ENCODE data around the gene PIK3R5.

PIK3R5 gene

GRCh38 chr17:8952191-8952590 is 13.3 kb downstream of the PIK3R5 start:
- DNase-seq (ENCODE audit: low read depth): no peak
- TF ChIP-seq POLR2A (IDR thresholded peaks at IDR 0.05; ENCODE audit: extremely low read depth, insufficient read length) (no peak), CTCF (IDR thresholded peaks at IDR 0.05; ENCODE audit: low read depth, low read length) (no peak), MYC (IDR thresholded peaks at IDR 0.05; ENCODE audit: low read depth, low read length) (no peak)
- TF ChIP-seq, protein P1, sequence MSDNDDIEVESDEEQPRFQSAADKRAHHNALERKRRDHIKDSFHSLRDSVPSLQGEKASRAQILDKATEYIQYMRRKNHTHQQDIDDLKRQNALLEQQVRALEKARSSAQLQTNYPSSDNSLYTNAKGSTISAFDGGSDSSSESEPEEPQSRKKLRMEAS (IDR thresholded peaks at IDR 0.05; ENCODE audit: low read depth, low read length): no peak

GRCh38 chr17:8951206-8951605 is 14.3 kb downstream of the PIK3R5 start:
- no peak overlapping the region for H3K4me3 ChIP-seq (ENCODE audit: low read depth, low read length)
- no peak for DNase-seq (ENCODE audit: low read depth)
- TF ChIP-seq CTCF (IDR thresholded peaks at IDR 0.05; ENCODE audit: low read depth, low read length): no peak
- no peak for TF ChIP-seq POLR2A (IDR thresholded peaks at IDR 0.05; ENCODE audit: extremely low read depth, insufficient read length)
- TF ChIP-seq, protein P1 (IDR thresholded peaks at IDR 0.05; ENCODE audit: low read depth, low read length): no peak
- no peak for TF ChIP-seq MYC (IDR thresholded peaks at IDR 0.05; ENCODE audit: low read depth, low read length)

More at GRCh38 chr17:8952191-8952590, 13.3 kb downstream of the PIK3R5 start:
- H3K4me3 ChIP-seq (ENCODE audit: low read depth, low read length): no peak overlapping the region

GRCh38 chr17:8949061-8949661 is 16.3 kb downstream of the PIK3R5 start:
- DNase-seq (ENCODE audit: low read depth): no peak
- no peak overlapping the region for H3K4me3 ChIP-seq (ENCODE audit: low read depth, low read length)

GRCh38 chr17:8948462-8948861 is 17.0 kb downstream of the PIK3R5 start:
- TF ChIP-seq, protein P1 (IDR thresholded peaks at IDR 0.05; ENCODE audit: low read depth, low read length): no peak
- TF ChIP-seq CTCF (IDR thresholded peaks at IDR 0.05; ENCODE audit: low read depth, low read length) (no peak), MYC (IDR thresholded peaks at IDR 0.05; ENCODE audit: low read depth, low read length) (no peak), POLR2A (IDR thresholded peaks at IDR 0.05; ENCODE audit: extremely low read depth, insufficient read length) (no peak)
- no peak overlapping the region for H3K4me3 ChIP-seq (ENCODE audit: low read depth, low read length)
- DNase-seq (ENCODE audit: low read depth): no peak

More at GRCh38 chr17:8949061-8949661, 16.3 kb downstream of the PIK3R5 start:
- TF ChIP-seq POLR2A (IDR thresholded peaks at IDR 0.05; ENCODE audit: extremely low read depth, insufficient read length): no peak

- H3K4me3 ChIP-seq (ENCODE audit: low read depth, low read length): no peak overlapping the region
- DNase-seq (ENCODE audit: low read depth): no peak
These were observed 18.3 kb downstream of the PIK3R5 start for GRCh38 chr17:8947201-8947600.

GRCh38 chr17:8946476-8946875 is 19.0 kb downstream of the PIK3R5 start:
- no peak for TF ChIP-seq MYC (IDR thresholded peaks at IDR 0.05; ENCODE audit: low read depth, low read length)
- TF ChIP-seq POLR2A (IDR thresholded peaks at IDR 0.05; ENCODE audit: extremely low read depth, insufficient read length): no peak
- TF ChIP-seq CTCF (IDR thresholded peaks at IDR 0.05; ENCODE audit: low read depth, low read length): no peak
- TF ChIP-seq, protein P1 (IDR thresholded peaks at IDR 0.05; ENCODE audit: low read depth, low read length): no peak
- H3K4me3 ChIP-seq (ENCODE audit: low read depth, low read length): no peak overlapping the region
- no peak for DNase-seq (ENCODE audit: low read depth)

More at GRCh38 chr17:8947201-8947600, 18.3 kb downstream of the PIK3R5 start:
- no peak for TF ChIP-seq CTCF (IDR thresholded peaks at IDR 0.05; ENCODE audit: low read depth, low read length)
- TF ChIP-seq, protein P1 (IDR thresholded peaks at IDR 0.05; ENCODE audit: low read depth, low read length): no peak
- no peak for TF ChIP-seq MYC (IDR thresholded peaks at IDR 0.05; ENCODE audit: low read depth, low read length)
